GM18870 (cell line): ENCODE data around the gene BICRAL.
"Not testable (repeated sequence)": the region's sequence is repeated elsewhere in the genome, so short reads cannot be mapped to it uniquely, and the experiment has no call there.

Experiments used
- ATAC-seq: cut with Tn5 transposase; IDR thresholded peaks from one replicate; pipeline ENCODE4 v1.9.1; 2021; ENCODE audit warnings: moderate library complexity; ENCODE audit not compliant: unreplicated experiment

Gene BICRAL

DNA sequence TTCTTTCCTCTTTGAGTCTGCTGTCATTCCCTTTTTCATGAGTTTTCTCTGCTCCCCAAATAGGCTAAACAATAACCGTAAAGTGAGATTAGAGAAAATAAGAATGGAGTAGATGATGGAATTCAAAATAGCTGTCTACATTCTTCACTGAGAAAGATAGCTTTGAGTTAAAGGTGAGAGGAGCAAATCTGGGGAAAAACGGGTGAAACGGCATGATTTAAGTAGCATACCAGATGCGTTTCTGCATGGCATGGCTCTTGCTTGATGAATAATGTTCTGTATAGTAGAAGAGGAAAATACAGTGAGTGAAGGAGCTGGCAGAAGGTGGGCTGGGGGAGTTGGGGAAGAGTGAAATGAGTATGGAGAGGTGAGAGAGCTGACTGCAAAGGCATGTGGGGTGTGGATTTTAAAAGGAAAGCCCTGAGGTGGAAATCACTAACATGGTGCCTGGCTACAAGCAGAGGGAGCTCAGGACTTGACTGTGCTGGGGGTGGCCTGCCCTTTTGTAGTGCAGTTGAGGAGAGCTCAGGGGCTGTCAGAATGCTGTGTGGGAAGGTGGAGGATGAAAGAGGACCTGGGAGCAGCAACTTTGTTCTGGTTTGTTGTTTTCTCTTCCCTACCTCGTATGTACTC is 8.8 kb downstream of the BICRAL start:
- no peak for ATAC-seq

DNA sequence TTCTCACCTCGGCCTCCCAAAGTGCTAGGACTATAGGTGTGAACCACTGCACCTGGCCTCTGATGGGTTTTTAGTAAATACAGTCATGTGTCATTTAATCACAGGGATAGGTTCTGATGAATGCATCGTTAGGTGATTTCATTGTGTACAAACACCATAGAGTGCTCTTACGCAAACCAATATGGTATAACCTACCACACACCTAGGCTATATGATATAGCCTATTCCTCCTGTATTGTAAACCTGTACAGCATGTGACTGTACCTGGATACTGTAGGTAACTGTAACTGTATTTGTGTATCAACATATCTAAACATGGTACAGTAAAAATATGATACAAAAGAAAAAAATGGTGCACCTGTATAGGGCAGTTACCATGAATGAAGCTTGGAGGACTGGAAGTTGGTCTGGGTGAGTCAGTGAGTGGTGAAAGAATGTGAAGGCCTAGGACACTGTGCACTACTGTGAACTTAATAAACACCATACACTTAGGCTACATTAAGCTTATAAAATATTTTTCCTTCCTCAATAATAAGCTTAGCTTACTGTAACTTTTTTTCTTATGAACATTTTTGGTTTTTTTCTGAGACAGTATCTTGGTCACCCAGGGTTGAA is 10.0 kb downstream of the BICRAL start:
- ATAC-seq = no peak

DNA sequence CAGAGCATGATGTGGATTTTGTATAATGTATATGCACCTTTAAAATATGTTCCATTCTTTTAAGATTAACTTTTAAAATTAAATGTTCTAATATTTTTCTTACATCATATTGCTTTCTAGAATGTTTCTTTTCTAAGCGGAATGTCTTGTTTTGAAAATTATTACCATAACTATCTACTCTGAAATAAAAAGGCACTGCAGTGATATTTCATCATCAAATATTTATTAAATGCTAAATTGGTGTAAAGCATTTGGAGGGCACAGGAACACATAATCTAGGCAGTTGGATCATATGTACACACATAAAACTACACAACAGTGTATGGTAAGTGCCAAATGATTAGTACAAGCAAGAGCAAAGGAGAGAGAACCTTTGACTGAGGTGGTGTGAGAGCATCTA is 13.8 kb downstream of the BICRAL start:
- ATAC-seq = no peak

DNA sequence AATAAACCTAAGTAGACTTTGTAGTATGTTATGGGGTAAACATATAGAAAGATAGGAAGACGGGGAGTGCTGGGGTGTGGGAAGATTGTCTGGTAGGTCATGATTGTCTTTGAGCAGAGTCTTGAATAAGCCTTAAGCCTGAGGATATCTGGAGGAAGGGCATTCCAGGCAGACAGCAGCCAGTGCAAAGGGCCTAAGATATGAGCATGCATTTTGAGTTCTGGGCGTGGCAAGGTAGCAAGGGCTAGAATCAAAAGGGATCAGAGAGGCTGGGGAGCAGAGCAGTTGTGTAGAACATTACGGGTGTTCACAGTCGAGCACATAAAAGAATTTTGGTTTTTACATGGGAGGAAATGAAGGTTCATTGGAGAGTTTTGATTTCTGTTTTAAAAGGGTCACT is 14.3 kb downstream of the BICRAL start:
- ATAC-seq = no peak

DNA sequence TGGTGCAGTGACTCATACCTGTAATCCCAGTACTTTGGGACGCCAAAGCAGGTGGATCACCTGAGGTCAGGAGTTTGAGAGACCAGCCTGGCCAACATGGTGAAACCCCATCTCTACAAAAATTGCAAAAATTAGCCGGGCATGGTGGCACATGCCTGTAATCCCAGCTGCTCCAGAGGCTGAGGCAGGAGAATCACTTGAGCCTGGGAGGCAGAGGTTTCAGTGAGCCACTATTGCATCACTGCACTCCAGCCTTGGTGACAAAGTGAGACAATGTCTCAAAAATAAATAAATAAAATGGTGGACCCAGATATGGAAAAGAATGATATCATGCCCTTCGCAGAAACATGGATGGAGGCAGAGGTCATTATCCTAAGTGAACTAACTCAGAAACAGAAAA is 15.8 kb downstream of the BICRAL start:
- not testable (repeated sequence) for ATAC-seq

DNA sequence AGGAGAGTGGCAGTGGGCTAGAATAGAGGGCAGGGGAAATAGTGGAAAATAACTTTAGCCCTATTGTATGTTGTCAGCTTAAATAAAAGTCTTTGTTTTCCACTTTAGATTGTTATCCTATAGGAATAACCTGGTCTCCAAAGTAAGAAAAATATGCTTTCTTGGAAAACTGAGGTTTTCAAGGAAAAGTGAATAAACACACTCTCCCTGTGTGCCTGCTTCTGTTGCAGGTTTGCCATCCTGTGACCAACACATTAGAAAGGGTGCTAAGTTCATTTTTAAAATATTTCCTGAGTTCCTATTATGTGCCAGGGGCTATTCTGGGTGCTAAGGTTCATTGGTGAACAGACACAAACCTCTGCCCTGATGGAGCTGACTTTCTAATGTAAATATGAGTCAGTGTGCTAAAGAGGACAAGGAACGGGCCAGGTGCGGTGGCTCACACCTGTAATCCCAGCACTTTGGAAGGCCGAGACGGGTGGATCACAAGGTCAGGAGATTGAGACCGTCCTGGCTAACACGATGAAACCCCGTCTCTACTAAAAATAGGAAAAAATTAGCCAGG is 23.5 kb downstream of the BICRAL start:
- no peak for ATAC-seq

DNA sequence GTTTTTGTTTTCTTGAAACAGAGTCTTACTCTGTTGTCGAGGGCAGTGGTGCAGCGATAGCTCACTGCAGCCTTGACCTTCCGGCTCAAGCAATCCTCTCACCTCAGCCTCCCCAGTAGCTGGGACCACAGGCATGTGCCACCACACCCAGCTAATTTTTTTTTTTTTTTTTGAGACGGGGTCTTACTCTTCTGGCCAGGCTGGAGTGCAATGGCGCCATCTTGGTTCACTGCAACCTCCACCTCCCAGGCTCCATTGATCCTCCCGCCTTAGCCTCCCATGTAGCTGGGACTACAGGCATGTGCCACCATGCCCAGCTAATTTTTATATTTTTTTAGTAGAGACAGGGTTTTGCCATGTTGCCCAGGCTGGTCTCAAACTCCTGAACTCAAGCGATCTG is 24.5 kb downstream of the BICRAL start:
- not testable (repeated sequence) for ATAC-seq

DNA sequence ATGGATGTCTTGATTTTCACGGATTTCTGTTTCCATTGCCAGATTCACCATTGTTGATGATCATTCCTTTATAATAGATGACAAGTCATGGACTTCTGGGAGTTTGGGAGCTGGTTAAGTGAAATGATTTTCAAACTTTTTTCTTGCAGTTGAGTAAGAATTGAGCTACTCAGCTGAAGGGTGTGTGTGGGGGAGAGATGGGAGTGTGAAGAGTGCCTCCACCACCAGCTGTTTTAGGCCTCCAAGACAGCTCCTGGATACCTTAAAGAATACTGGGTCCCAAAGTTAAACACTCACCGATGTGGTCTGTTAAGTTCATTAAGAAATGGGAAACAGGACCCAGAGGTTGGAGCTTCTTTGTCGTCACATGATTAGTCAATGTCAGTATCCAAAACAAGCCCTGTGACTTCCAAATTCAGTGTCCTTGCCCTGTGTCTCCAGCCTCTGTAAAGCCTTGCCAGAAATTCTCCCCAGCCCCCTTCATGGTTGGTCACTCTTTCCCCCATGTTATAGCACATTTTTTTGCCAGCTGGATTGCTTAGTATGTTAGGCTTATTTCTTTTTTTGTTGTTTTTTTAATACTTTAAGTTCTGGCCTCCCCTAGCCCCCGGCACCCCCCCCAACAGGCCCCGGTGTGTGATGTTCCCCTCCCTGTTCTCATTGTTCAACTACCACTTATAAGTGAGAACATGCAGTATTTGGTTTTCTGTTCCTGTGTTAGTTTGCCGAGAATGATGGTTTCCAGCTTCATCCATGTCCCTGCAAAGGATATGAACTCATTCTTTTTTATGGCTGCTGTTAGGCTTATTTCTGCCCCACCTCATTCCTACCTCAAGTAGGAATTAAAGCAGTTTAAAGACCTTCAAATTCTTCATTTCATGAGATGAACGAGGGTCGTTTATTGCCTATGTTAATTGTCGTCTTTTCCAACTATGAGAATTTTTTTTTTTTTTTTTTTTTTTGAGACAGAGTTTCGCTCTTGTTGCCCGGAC is 26.9 kb downstream of the BICRAL start:
- no peak for ATAC-seq

DNA sequence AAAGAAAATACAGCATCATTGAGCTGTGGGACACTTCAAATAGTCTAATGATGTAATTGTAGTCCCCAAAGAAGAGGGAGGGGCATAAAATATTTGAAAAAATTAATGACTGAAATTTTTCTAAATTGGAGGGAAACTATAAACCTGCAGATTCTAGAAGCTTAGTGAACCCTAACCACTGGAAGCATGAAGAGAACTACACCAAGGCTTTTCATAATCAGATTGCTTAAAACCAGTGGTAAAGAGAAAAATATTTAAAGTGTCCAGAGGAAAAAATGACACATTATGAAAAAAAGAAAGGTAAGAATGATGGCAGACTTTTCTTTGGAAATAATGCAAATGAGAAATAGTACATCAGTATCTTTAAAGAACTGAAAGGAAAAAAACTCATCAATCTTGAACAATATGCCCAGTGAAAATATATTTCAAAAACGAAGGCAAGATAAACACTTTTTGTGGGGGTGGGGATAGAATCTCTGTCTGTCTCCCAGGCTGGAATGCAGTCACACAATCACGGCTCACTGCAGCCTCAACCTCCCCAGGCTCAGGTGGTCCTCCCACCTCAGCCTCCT is 31.3 kb downstream of the BICRAL start:
- no peak for ATAC-seq

DNA sequence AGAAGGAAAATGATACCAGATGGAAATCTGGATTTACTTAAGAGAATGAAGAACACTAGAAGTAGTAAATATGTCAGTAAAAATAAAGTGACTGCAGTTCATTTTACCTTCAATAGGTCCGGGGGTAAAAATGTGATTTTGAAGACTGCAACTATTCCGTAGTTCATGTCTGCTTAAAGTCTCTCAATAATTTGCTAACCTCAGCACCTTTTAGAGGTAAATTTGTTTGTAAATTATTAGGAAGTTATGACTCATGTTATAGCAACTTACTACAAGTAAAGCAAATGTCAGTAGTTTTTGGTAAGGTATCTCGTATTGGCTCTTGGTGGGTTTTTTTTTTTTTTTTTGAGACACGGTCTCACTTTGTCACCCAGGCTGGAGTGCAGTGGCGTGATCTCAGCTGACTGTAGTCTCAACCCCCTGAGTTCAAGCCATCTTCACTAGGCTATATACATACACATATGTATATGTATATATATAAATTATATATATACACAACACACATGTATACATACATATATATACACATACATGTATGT is 32.1 kb downstream of the BICRAL start:
- ATAC-seq = no peak

DNA sequence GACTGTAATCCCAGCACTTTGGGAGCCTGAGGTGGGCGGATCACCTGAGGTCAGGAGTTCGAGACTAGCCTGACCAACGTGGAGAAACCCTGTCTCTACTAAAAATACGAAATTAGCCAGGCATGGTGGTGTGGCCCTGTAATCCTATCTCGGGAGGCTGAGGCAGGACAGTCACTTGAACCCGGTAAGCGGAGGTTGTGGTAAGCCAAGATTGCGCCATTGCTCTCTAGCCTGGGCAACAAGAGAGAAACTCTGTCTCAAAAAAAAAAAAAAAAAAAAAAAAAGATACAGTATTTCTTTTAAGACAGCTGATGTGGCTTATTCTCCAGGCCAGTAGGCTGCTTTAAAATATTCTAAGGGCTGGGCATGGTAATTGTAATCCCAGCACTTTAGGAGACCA is 33.9 kb downstream of the BICRAL start:
- not testable (repeated sequence) for ATAC-seq

DNA sequence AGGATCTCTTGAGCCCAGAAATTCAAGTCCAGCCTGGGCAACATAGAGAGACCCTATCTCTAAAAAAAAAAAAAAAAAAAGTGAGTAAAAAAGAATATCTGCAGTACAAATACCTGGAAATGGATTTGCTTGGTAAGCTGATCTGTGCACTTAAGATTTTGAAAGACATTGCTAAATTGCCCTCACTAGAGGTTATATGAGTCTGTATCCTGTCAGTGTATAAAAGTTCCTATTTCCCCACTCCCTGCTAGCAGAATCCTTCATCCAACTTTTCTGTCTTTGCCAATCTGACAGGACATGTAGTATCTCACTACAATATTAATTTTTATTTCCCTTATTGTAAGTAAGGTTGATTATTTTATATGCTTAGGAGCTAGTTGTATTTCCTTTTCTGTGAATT is 36.1 kb downstream of the BICRAL start:
- ATAC-seq = no peak

DNA sequence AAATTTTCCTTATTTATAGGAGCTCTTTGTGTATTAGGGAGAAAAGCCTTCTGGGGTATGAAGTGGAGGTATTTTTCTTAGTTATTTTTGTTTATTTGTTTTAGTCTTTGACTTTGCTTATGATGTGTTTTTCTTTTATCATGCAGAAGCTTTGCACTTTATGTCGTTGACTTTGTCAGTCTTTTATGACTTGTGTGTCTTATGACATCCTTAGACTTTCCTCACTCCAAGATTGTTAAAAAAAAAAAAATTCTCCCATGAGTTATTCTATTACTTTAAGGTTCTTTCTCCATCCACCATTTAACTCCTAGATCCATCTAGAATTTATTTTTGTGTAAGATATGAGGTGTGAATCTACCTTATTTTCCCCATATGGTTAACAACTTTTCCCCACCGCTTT is 36.6 kb downstream of the BICRAL start:
- ATAC-seq = no peak

DNA sequence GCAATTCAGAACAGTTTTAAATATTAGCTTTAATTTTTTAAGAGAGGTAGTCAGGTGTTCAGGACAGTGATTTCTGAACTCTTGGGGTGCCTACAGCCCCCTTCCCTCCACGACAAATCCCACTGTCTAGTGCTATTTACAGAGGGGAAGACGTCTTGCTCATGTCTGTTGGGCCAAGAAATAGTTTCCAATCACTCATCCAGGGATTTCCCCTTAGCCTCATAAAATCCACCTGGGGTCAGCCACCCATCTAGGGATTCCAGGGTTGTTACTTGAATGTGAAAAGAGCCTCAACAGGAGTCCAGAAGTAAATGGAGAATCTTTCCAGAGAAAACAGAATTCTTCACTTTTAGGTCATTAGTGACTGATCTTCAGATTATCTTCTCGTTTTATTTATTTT is 37.0 kb downstream of the BICRAL start:
- ATAC-seq = no peak

DNA sequence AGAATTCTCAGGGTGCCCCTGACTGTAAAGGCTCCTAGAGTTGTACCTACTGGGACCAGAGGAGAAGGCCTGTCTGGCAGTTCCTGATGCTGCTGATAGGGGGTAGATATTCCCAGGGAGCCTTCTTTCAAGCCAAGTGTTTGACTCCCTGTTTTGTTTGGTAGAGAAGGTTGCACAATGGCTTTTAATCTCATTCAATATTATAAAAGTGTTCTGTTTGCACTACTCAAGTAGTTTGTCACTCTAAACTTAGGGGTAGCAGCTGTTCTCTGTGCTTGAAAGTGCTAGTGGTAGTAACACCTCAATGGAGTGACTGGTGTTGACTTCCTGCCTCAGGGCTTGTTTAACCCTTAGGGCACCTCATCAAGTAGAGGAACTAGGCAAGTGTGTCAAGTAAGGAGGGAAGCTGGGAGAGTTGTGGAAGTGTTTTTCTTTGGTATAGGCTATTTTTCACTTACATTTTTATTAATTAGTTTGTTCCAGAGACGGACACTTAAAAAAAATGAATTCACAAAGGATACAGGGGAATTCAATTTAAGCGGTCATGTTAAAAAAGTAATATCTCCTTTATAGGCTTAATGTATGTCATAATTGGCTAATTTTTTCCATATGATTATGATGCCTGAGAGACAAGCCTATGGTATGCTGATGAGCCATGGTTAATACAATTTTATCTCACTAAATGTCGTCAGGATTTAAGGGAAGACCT is 38.1 kb downstream of the BICRAL start:
- no peak for ATAC-seq

DNA sequence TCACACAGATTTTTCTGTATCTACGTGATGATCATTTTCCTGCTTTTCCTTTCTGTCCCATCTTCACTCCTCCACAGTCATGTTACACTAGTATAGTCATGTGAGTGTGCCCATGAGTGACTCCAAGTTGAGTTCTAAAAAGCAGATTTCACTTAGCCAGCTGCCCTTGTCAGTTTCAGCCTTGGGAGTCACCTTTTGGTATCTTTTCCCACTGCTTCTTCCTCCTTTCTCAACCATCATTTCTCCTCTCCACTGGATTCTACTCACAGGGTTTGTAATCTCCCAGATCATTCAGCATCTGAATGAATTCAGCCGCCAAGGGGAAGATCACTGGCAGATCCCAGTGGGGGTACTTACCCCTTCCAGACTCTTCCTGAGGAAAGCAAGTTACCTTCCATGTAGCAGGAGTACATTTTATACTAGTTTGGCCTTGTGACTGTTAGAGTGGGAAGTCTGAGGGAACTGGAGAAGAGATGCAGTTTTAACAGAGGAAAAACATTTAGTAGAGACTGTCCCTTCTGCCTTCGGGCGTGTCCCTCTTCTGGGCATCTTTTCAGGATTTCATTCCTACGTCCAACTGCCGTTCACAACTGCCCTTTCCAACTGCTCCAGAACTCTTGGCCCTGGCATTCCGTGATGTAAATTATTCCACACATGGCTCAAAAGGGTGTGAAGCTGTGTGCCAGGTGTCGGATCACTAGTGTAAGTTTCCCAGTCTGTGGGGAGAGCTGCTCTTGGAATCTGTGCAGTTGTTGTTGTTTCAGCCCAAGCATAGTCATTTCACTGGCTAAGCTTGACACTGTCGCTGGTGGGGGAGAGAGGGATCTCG is 38.9 kb downstream of the BICRAL start:
- no peak for ATAC-seq

DNA sequence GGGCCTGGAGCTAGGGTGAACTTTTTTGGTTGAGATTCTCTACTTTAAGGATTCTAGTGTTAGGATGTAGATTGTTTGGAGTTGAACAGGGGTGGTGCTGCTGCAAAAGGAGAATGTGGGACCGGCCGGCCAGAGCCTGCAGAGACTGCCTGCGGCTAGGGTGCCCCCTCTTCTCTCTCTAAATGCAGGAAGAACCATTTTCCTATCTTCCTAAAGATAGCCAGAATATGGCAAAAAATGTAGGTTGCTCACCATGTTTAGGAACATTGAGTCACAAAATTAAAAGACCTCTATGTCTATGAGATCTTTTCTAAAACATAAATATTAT is 39.5 kb downstream of the BICRAL start:
- no peak for ATAC-seq

DNA sequence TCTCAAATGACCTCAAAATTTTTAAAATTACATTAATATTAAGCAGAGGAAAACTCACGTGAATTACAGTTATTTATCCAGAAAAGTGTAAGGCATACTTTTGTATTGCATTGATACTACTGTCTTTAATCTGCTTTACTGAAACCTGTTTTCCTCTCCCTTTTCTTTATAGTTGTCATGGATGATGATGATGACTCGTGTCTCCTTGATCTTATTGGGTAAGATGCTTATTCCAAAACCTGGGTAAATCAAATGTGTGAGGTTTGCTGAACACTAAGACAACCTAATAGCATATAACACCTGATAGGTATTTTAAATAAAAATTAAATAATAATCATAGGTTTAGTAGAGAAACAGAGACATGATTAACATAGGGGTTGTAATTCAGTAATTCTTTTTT is 40.0 kb downstream of the BICRAL start:
- no peak for ATAC-seq

DNA sequence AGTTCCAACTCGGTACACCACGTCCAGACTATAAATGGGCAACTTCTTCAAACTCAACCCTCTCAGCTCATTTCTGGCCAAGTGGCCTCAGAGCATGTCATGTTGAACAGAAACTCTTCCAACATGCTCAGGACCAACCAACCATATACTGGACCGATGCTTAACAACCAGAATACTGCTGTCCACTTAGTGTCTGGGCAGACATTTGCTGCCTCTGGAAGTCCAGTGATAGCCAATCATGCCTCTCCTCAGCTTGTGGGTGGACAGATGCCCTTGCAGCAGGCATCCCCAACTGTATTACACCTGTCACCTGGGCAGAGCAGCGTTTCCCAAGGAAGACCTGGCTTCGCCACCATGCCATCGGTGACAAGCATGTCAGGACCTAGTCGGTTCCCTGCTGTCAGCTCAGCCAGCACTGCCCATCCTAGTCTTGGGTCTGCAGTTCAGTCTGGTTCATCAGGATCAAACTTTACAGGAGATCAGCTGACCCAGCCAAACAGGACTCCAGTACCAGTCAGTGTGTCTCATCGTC is 47.8 kb downstream of the BICRAL start:
- ATAC-seq = no peak
